Activated CD4-positive, alpha-beta T cell treated with anti-CD3 and anti-CD28 coated beads for 36 hours (primary cell): ENCODE results near the gene AXDND1. TPM values are rescaled to one million over a fixed set of nuclear protein-coding genes. Genes with fewer than 3 reads are reported as not detected.
"Not testable (repeated sequence)": the region's sequence is repeated elsewhere in the genome, so short reads cannot be mapped to it uniquely, and the experiment has no call there.

Source experiments
- ATAC-seq: fragments of 200-7000 bp; cut with Tn5 transposase; one replicate; pipeline ENCODE4 v1.10.0; 2021; ENCODE audit warnings: mild to moderate bottlenecking, moderate library complexity
- CTCF ChIA-PET: fragments of 350-600 bp; sonication (Branson Sonifier 250); formaldehyde crosslinking; loops from one replicate; lab custom pipeline; 2021; ENCODE audit warnings: antibody characterized with exemption; lab: Charles Lee
- POLR2A ChIA-PET: fragments of 350-600 bp; sonication (Branson Sonifier 250); formaldehyde crosslinking; loops from one replicate; lab custom pipeline; 2021; ENCODE audit warnings: antibody characterized with exemption, inconsistent platforms; lab: Charles Lee
- DNase-seq: peaks from one replicate; pipeline ENCODE4 v3.0.0-alpha.2; 2020
- H3K27ac Mint-ChIP-seq: one replicate; pipeline ENCODE4 v1.8.0; 2021; ENCODE audit warnings: mixed read lengths
- H3K27me3 Mint-ChIP-seq: one replicate; pipeline ENCODE4 v1.8.0; 2021; ENCODE audit warnings: mixed read lengths
- H3K36me3 Mint-ChIP-seq: one replicate; pipeline ENCODE4 v1.8.0; 2021; ENCODE audit warnings: low read depth, mixed read lengths
- H3K4me1 Mint-ChIP-seq: one replicate; pipeline ENCODE4 v1.8.0; 2021; ENCODE audit warnings: mixed read lengths
- H3K4me3 Mint-ChIP-seq: one replicate; pipeline ENCODE4 v1.8.0; 2021; ENCODE audit warnings: mild to moderate bottlenecking, moderate library complexity, mixed read lengths
- H3K9me3 Mint-ChIP-seq: one replicate; pipeline ENCODE4 v1.8.0; 2021; ENCODE audit warnings: low read depth, mixed read lengths
- intact Hi-C, 2 experiments: fragments of 100-400 bp; cut with DNase I in 1 of 2; cut with micrococcal nuclease in 1 of 2; formaldehyde crosslinking; loops; one replicate each; pipeline versions ENCODE4 v1.14.2 to v1.15.1; 2022 to 2024; cut with DNase I, micrococcal nuclease
- total RNA-seq, 2 experiments: library from RNA; stranded (reverse); gene quantifications; one replicate each; pipeline ENCODE4 v1.2.3, GENCODE V29; 2021

The AXDND1 gene
- total RNA-seq, 2 experiments from 2014 or later: 0.37 to 0.47 TPM

- no peak overlapping the region for H3K4me3 Mint-ChIP-seq
- intact Hi-C loops: no loop called here
- peak overlapping the region; percentile 24 for H3K27ac Mint-ChIP-seq
- ChIA-PET POLR2A (no interaction called here), CTCF (no interaction called here)
- no peaks in the 10 kb centered on the region for H3K9me3 Mint-ChIP-seq
- DNase-seq (no peak), ATAC-seq (no peak)
- H3K4me1 Mint-ChIP-seq: peaks cover 8% of the 10 kb centered on the region
- H3K36me3 Mint-ChIP-seq: peaks cover 20% of the 10 kb centered on the region
- H3K27me3 Mint-ChIP-seq: no peaks in the 10 kb centered on the region
These were observed 28.5 kb upstream of the AXDND1 start for GRCh38 chr1:179337288-179337687.

GRCh38 chr1:179337942-179338560, 27.7 kb upstream of the AXDND1 start:
- CTCF ChIA-PET: no interaction called here

GRCh38 chr1:179340918-179341317, 24.9 kb upstream of the AXDND1 start:
- H3K4me1 Mint-ChIP-seq: no peaks in the 10 kb centered on the region
- intact Hi-C loops: no loop called here
- H3K27me3 Mint-ChIP-seq: no peaks in the 10 kb centered on the region
- ChIA-PET CTCF (interaction anchor here (0.7 to 1.0 kb wide), 3 partner anchors 17 to 78 kb away, joined by 3 to 4 read pairs (median 4); no protein-coding TSS in a partner anchor), POLR2A (no interaction called here)
- H3K9me3 Mint-ChIP-seq: no peaks in the 10 kb centered on the region
- H3K4me3 Mint-ChIP-seq: no peak overlapping the region
- DNase-seq: no peak
- ATAC-seq: no peak
- H3K27ac Mint-ChIP-seq: no peak overlapping the region
- peaks cover 25% of the 10 kb centered on the region for H3K36me3 Mint-ChIP-seq

More at GRCh38 chr1:179337942-179338560, 27.7 kb upstream of the AXDND1 start:
- Mint-ChIP-seq H3K27ac (no peak overlapping the region), H3K4me1 (peaks cover 6% of the 10 kb centered on the region), H3K36me3 (peaks cover 25% of the 10 kb centered on the region), H3K27me3 (no peaks in the 10 kb centered on the region), H3K4me3 (no peak overlapping the region), H3K9me3 (no peaks in the 10 kb centered on the region)
- POLR2A ChIA-PET: no interaction called here
- ATAC-seq: no peak
- intact Hi-C loops: no loop called here
- DNase-seq: no peak

GRCh38 chr1:179341943-179342547, 23.7 kb upstream of the AXDND1 start:
- ATAC-seq: no peak
- H3K27me3 Mint-ChIP-seq: no peaks in the 10 kb centered on the region
- intact Hi-C loops: no loop called here
- no peak overlapping the region for H3K27ac Mint-ChIP-seq
- H3K4me1 Mint-ChIP-seq: no peaks in the 10 kb centered on the region
- POLR2A ChIA-PET: no interaction called here
- CTCF ChIA-PET: no interaction called here
- no peak for DNase-seq
- H3K4me3 Mint-ChIP-seq: no peak overlapping the region
- H3K36me3 Mint-ChIP-seq: peaks cover 28% of the 10 kb centered on the region
- H3K9me3 Mint-ChIP-seq: no peaks in the 10 kb centered on the region

- intact Hi-C loops: no loop called here
- Mint-ChIP-seq H3K9me3 (no peaks in the 10 kb centered on the region), H3K36me3 (peaks cover 28% of the 10 kb centered on the region), H3K4me1 (no peaks in the 10 kb centered on the region), H3K4me3 (no peak overlapping the region), H3K27me3 (no peaks in the 10 kb centered on the region), H3K27ac (no peak overlapping the region)
- POLR2A ChIA-PET: no interaction called here
- DNase-seq (no peak), ATAC-seq (no peak)
- CTCF ChIA-PET: no interaction called here
These were observed 22.9 kb upstream of the AXDND1 start for GRCh38 chr1:179342740-179343404.

GRCh38 chr1:179351281-179351680, 14.5 kb upstream of the AXDND1 start:
- ChIA-PET CTCF (interaction anchor here (1.5 kb wide), 1 partner anchor 14 kb away, joined by 5 read pairs; the partner anchor contains the start of gene AXDND1), POLR2A (no interaction called here)
- peak overlapping the region; percentile 68 for H3K27ac Mint-ChIP-seq
- peaks cover 40% of the 10 kb centered on the region for H3K36me3 Mint-ChIP-seq
- no peaks in the 10 kb centered on the region for H3K27me3 Mint-ChIP-seq
- no peak for DNase-seq
- peaks cover 13% of the 10 kb centered on the region for H3K4me1 Mint-ChIP-seq
- intact Hi-C loops: loop anchor here in 1 of 2 experiments (10.0 kb wide), 1 partner anchor 576 kb away; no protein-coding TSS in a partner anchor
- H3K9me3 Mint-ChIP-seq: no peaks in the 10 kb centered on the region
- H3K4me3 Mint-ChIP-seq: no peak overlapping the region
- peak; percentile 68 for ATAC-seq

- POLR2A ChIA-PET: no interaction called here
- H3K27ac Mint-ChIP-seq: no peak overlapping the region
These were observed 13.5 kb upstream of the AXDND1 start for GRCh38 chr1:179352236-179352635.

GRCh38 chr1:179353546-179353945, 12.2 kb upstream of the AXDND1 start:
- CTCF ChIA-PET: interaction anchor here (0.6 to 1.3 kb wide), 3 partner anchors 232 to 350 kb away, joined by 3 read pairs; no protein-coding TSS in a partner anchor
- Mint-ChIP-seq H3K27me3 (no peaks in the 10 kb centered on the region), H3K9me3 (no peaks in the 10 kb centered on the region), H3K4me1 (peaks cover 12% of the 10 kb centered on the region), H3K27ac (no peak overlapping the region), H3K4me3 (no peak overlapping the region), H3K36me3 (peaks cover 34% of the 10 kb centered on the region)
- POLR2A ChIA-PET: no interaction called here
- intact Hi-C loops: loop anchor here in 1 of 2 experiments (10.0 kb wide), 1 partner anchor 579 kb away; no protein-coding TSS in a partner anchor
- DNase-seq: no peak
- no peak for ATAC-seq

More at GRCh38 chr1:179352236-179352635, 13.5 kb upstream of the AXDND1 start:
- peaks cover 13% of the 10 kb centered on the region for H3K4me1 Mint-ChIP-seq
- DNase-seq (no peak), ATAC-seq (no peak)
- CTCF ChIA-PET: interaction anchor here (0.6 to 1.5 kb wide), 2 partner anchors 13 to 944 kb away, joined by 3 to 5 read pairs; partner anchors contain the start of gene AXDND1
- H3K4me3 Mint-ChIP-seq: no peak overlapping the region
- no peaks in the 10 kb centered on the region for H3K27me3 Mint-ChIP-seq
- no peaks in the 10 kb centered on the region for H3K9me3 Mint-ChIP-seq
- peaks cover 38% of the 10 kb centered on the region for H3K36me3 Mint-ChIP-seq
- intact Hi-C loops: loop anchor here in 1 of 2 experiments (10.0 kb wide), 1 partner anchor 577 kb away; no protein-coding TSS in a partner anchor

GRCh38 chr1:179361631-179362030, 4.1 kb upstream of the AXDND1 start:
- intact Hi-C loops: not testable (repeated sequence)

GRCh38 chr1:179366093-179366800, 476 bp downstream of the AXDND1 start:
- POLR2A ChIA-PET: interaction anchor here (0.6 to 0.7 kb wide), 2 partner anchors 73 to 138 kb away, joined by 3 read pairs; partner anchors contain the start of gene SOAT1

More at GRCh38 chr1:179361631-179362030, 4.1 kb upstream of the AXDND1 start:
- H3K27ac Mint-ChIP-seq, H3K9me3 Mint-ChIP-seq, ATAC-seq, H3K4me3 Mint-ChIP-seq, H3K36me3 Mint-ChIP-seq, H3K4me1 Mint-ChIP-seq, POLR2A ChIA-PET, DNase-seq, H3K27me3 Mint-ChIP-seq: not testable (repeated sequence)
- CTCF ChIA-PET: interaction anchor here (0.9 kb wide), 1 partner anchor 298 kb away, joined by 3 read pairs; no protein-coding TSS in a partner anchor

More at GRCh38 chr1:179366093-179366800, 476 bp downstream of the AXDND1 start:
- peaks cover 19% of the 10 kb centered on the region for H3K4me1 Mint-ChIP-seq
- no peaks in the 10 kb centered on the region for H3K9me3 Mint-ChIP-seq
- ATAC-seq: peak; percentile 11
- peak overlapping the region; percentile 100 for H3K27ac Mint-ChIP-seq
- intact Hi-C loops: loop anchor here (1.0 to 5.0 kb wide), 7 partner anchors 138 to 824 kb away; partner anchors contain the start of genes ABL2 (in 1 of the 2) and TOR1AIP1 (in 1 of the 2)
- H3K4me3 Mint-ChIP-seq: peak overlapping the region; percentile 94
- no peaks in the 10 kb centered on the region for H3K36me3 Mint-ChIP-seq
- H3K27me3 Mint-ChIP-seq: no peaks in the 10 kb centered on the region
- DNase-seq: peak; percentile 40
- CTCF ChIA-PET: interaction anchor here (0.9 to 1.3 kb wide), 5 partner anchors 14 to 286 kb away, joined by 3 to 7 read pairs (median 4); partner anchors contain the start of genes SOAT1 and TOR3A
